Panc1 (cell line): ENCODE measurements around the gene ALKAL2. TPM values are rescaled to one million over a fixed set of nuclear protein-coding genes. Genes with fewer than 3 reads are reported as not detected.

Source experiments
- ATAC-seq: fragments of 200-7000 bp; cut with Tn5 transposase; 2 replicates; pipeline ENCODE4 v1.9.1; 2020; ENCODE audit warnings: mild to moderate bottlenecking, moderate library complexity
- BruUV-seq: library from RNA; stranded (reverse); fragments of 400-500 nt; replicated peaks from 2 replicates; lab custom pipeline; 2021; lab: Mats Ljungman, UMichigan
- CTCF ChIA-PET: fragments of 300-600 bp; sonication (Branson Sonifier 250); formaldehyde crosslinking; loops from one replicate; lab custom pipeline; 2022; ENCODE audit warnings: antibody characterized with exemption; lab: Charles Lee
- POLR2A ChIA-PET: fragments of 300-600 bp; sonication (Branson Sonifier 250); formaldehyde crosslinking; loops from one replicate; lab custom pipeline; 2022; ENCODE audit warnings: antibody characterized with exemption; lab: Charles Lee
- DNase-seq: peaks from one replicate; pipeline ENCODE4 v3.0.0-alpha.2; 2010; ENCODE audit warnings: low read depth, low spot score
- H3K27ac ChIP-seq: 2 replicates; pipeline ENCODE4 v1.5.1; 2011; ENCODE audit warnings: mild to moderate bottlenecking, low read length, inconsistent platforms
- H3K27me3 ChIP-seq: fragments of 200-500 bp; sonication (Bioruptor generic); 2 replicates; pipeline ENCODE4 v1.6.0; 2014; ENCODE audit warnings: low read length, inconsistent platforms; ENCODE audit not compliant: control insufficient read depth, insufficient read depth
- H3K36me3 ChIP-seq: fragments of 200-500 bp; sonication (Bioruptor generic); 2 replicates; pipeline ENCODE4 v1.5.1; 2014; ENCODE audit warnings: inconsistent platforms, mild to moderate bottlenecking, low read length, moderate library complexity; ENCODE audit not compliant: control insufficient read depth, insufficient read depth
- H3K4me1 ChIP-seq: 2 replicates; pipeline ENCODE4 v1.5.1; 2011; ENCODE audit warnings: inconsistent platforms, mild to moderate bottlenecking, low read length, moderate library complexity; ENCODE audit not compliant: control insufficient read depth, insufficient read depth
- H3K4me3 ChIP-seq, 2 experiments: 2 replicates each; pipeline ENCODE4 v1.5.1; 2011 to 2012; ENCODE audit warnings: low read depth in 2 of 2, low read length in 2 of 2, mild to moderate bottlenecking in 2 of 2, inconsistent platforms in 1 of 2, moderate library complexity in 1 of 2
- H3K9me3 ChIP-seq: fragments of 200-500 bp; sonication (Bioruptor generic); 2 replicates; pipeline ENCODE4 v1.5.1; 2014; ENCODE audit warnings: low read depth, mild to moderate bottlenecking, inconsistent platforms, low read length, moderate library complexity; ENCODE audit not compliant: control insufficient read depth, insufficient read depth
- POLR2AphosphoS5 ChIP-seq: IDR thresholded peaks from 2 replicates; pipeline ENCODE4 v1.6.1; 2012; ENCODE audit warnings: mild to moderate bottlenecking, low read depth, low read length, moderate library complexity
- SIN3A ChIP-seq: IDR thresholded peaks from 2 replicates; pipeline ENCODE4 v1.6.1; 2012; ENCODE audit warnings: low read depth, mild to moderate bottlenecking, low read length, moderate library complexity, borderline replicate concordance; ENCODE audit not compliant: insufficient read depth
- TCF7L2 ChIP-seq: IDR thresholded peaks from 2 replicates; pipeline ENCODE4 v1.6.1; 2011; ENCODE audit warnings: mild to moderate bottlenecking, low read depth, low read length, inconsistent platforms
- in situ Hi-C: cut with HindIII; loops from 2 replicates; pipeline ENCODE4 v1.10.0; 2016; ENCODE audit warnings: low sequenced_read_pairs, low pct_unique_long_range_greater_than_20kb
- intact Hi-C: fragments of 100-400 bp; cut with micrococcal nuclease; formaldehyde crosslinking; loops from one replicate; pipeline ENCODE4 v1.10.0; 2022; ENCODE audit not compliant: unreplicated experiment
- total RNA-seq: library from RNA; stranded (reverse); gene quantifications from one replicate; pipeline ENCODE4 v1.2.1, GENCODE V29; 2021; ENCODE audit not compliant: unreplicated experiment
- TF ChIP-seq, protein P1 (sequence below): fragments of 450-650 bp; IDR thresholded peaks from 2 replicates; pipeline ENCODE4 v1.5.1; 2017; ENCODE audit warnings: mild to moderate bottlenecking
- TF ChIP-seq, protein P2 (sequence below), 2 experiments: IDR thresholded peaks; 2 replicates each; pipeline ENCODE4 v1.6.1; 2011 to 2012; ENCODE audit warnings: low read depth in 2 of 2, control low read depth in 1 of 2, low read length in 1 of 2, mild to moderate bottlenecking in 1 of 2, moderate library complexity in 1 of 2; ENCODE audit not compliant: insufficient read depth in 1 of 2

Gene ALKAL2
- total RNA-seq, 1 experiment from 2014 or later: not detected

DNA sequence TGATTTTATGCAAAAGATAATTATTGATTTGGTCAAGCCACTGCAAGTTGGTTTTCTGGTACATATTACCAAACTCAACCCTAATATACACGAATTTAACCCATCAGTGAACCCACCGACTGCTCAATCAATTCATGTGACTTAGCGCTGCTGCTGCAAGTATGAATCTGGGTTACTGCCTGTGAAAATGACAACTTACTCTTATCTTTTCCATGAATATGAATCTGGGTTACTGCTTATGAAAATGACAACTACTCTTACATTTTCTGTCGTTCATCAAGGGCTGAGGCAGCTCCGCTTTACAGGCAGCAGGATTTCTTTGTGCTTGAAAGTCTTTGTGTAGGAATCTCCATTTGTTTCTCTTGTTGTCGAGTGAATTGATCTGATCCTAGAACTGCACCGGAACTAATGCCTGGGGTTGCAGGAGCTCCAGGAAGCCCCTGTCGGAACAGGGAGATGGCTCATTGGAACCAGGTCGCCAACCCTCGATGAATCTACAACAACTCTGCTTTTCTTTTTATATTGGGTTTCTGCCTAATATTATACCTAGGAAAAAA, 22.1 kb upstream of the ALKAL2 start:
- Histone ChIP-seq H3K27me3 (no peaks in the 10 kb centered on the region; the same call in 1 of the 2 replicates), H3K36me3 (no peaks in the 10 kb centered on the region), H3K27ac (no peak overlapping the region), H3K4me3 (no peak overlapping the region), H3K9me3 (no peaks in the 10 kb centered on the region), H3K4me1 (no peaks in the 10 kb centered on the region)
- DNase-seq (no peak), ATAC-seq (no peak)
- in situ Hi-C loops (no loop called here), intact Hi-C loops (no loop called here)
- POLR2A ChIA-PET: no interaction called here
- CTCF ChIA-PET: no interaction called here
- BruUV-seq: no TSS peak
- TF ChIP-seq, protein P1, sequence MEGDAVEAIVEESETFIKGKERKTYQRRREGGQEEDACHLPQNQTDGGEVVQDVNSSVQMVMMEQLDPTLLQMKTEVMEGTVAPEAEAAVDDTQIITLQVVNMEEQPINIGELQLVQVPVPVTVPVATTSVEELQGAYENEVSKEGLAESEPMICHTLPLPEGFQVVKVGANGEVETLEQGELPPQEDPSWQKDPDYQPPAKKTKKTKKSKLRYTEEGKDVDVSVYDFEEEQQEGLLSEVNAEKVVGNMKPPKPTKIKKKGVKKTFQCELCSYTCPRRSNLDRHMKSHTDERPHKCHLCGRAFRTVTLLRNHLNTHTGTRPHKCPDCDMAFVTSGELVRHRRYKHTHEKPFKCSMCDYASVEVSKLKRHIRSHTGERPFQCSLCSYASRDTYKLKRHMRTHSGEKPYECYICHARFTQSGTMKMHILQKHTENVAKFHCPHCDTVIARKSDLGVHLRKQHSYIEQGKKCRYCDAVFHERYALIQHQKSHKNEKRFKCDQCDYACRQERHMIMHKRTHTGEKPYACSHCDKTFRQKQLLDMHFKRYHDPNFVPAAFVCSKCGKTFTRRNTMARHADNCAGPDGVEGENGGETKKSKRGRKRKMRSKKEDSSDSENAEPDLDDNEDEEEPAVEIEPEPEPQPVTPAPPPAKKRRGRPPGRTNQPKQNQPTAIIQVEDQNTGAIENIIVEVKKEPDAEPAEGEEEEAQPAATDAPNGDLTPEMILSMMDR: no peak
- TF ChIP-seq, protein P2, sequence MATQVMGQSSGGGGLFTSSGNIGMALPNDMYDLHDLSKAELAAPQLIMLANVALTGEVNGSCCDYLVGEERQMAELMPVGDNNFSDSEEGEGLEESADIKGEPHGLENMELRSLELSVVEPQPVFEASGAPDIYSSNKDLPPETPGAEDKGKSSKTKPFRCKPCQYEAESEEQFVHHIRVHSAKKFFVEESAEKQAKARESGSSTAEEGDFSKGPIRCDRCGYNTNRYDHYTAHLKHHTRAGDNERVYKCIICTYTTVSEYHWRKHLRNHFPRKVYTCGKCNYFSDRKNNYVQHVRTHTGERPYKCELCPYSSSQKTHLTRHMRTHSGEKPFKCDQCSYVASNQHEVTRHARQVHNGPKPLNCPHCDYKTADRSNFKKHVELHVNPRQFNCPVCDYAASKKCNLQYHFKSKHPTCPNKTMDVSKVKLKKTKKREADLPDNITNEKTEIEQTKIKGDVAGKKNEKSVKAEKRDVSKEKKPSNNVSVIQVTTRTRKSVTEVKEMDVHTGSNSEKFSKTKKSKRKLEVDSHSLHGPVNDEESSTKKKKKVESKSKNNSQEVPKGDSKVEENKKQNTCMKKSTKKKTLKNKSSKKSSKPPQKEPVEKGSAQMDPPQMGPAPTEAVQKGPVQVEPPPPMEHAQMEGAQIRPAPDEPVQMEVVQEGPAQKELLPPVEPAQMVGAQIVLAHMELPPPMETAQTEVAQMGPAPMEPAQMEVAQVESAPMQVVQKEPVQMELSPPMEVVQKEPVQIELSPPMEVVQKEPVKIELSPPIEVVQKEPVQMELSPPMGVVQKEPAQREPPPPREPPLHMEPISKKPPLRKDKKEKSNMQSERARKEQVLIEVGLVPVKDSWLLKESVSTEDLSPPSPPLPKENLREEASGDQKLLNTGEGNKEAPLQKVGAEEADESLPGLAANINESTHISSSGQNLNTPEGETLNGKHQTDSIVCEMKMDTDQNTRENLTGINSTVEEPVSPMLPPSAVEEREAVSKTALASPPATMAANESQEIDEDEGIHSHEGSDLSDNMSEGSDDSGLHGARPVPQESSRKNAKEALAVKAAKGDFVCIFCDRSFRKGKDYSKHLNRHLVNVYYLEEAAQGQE (IDR thresholded peaks at IDR 0.05; ENCODE audit: insufficient read depth in 1 of 2, low read depth in 2 of 2, low read length in 1 of 2): no peak
- TF ChIP-seq SIN3A (no peak), POLR2AphosphoS5 (no peak), TCF7L2 (no peak)

DNA sequence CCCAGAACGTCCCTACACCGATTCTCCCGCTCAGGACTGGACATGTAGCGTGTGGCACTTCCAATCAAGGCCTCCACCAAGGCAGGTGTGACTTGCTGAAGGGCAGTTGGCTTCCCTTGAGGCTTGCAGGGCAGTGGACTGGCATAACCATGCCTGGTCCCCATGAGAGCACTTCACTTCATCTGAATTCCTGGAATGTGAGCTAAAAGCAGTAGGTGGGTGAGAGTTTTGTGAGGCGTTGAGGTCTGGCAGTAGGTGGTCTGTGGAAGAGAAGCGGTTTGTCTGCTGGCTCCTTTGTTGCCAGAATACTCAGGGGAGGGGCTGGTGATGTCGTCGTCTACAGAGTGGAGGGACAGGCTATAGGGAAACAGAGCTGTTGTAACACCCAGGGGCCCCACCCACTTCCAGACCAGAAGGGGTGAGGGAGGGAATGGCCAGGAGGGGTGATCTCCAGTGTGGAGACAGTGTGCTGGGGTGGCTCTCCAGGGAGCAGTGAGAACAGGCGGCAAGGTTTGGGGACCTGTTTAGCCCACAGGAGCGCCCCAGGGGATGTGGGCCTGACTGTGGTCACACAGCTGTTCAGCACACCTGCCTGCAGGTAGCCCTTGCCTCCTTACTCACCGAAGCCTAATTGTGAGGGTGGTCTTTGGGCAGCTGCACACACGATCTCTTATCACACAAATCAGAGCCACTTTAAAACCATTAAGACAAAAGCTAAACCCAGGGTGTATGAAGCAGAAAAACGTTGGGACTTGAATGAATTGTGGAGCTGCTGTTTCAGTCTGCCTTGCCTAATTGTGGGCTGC, 21.5 kb upstream of the ALKAL2 start:
- ChIA-PET POLR2A (interaction anchor here (0.7 kb wide), 1 partner anchor 245 kb away, joined by 3 read pairs; no protein-coding TSS in a partner anchor), CTCF (no interaction called here)
- Histone ChIP-seq H3K27me3 (no peaks in the 10 kb centered on the region; the same call in 1 of the 2 replicates), H3K4me1 (no peaks in the 10 kb centered on the region), H3K4me3 (no peak overlapping the region), H3K9me3 (no peaks in the 10 kb centered on the region), H3K27ac (no peak overlapping the region), H3K36me3 (no peaks in the 10 kb centered on the region)
- in situ Hi-C loops: no loop called here
- BruUV-seq: no TSS peak
- no peak; the same call in 1 of the 2 replicates for ATAC-seq
- no peak for DNase-seq
- no peak for TF ChIP-seq POLR2AphosphoS5
- TF ChIP-seq, protein P2 (IDR thresholded peaks at IDR 0.05; ENCODE audit: insufficient read depth in 1 of 2, low read depth in 2 of 2, low read length in 1 of 2): no peak
- TF ChIP-seq, protein P1: no peak
- intact Hi-C loops: no loop called here
